ENCODE results near the gene LPCAT1.

DNA sequence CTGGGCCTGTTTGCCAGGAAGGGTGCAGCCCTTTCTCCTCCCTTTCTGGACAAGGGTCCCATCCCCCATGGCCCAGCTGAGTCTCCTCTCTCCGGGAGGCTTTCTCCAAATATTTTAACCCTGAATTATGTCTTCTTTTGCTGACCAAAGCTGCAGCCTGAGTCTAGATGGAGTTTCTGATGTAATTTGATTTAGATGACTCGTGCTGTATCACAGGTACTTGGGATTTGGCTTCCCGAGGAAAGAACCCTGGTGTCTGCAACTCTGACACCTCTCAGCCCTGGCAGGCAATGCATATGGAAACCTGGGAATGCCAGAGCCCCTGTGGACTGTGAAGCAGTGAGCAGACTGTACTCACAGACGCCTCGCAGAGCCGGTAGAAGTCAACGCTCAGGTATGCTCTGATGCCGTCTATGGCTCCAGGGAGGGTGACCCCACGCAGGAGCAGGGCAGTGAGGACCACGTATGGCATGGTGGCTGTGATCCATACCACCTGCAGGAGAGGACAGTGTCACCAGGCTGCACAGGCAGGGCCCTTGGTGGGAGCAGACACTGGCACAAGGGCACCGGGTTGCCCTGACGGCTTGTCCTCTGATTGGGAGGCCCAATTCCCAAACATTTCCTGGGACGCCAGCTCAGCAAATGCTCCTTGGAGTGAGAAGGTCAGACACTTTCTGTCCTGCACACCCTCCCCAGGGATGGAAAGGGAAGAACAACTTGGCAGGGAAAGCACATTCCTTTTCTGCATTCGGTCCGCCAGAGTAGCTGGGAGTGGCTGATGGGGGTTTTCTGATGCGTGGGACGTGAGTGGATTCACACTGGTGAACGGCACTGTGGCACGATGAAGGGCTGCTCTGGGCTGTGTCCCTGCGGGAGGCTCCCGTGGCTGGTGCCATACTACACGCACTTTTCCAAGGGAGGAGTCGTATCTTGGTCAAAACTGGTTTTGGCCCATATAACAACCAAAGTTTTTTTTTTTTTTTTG lies 103.3 kb downstream of the LPCAT1 start:
- TF ChIP-seq, protein P1, sequence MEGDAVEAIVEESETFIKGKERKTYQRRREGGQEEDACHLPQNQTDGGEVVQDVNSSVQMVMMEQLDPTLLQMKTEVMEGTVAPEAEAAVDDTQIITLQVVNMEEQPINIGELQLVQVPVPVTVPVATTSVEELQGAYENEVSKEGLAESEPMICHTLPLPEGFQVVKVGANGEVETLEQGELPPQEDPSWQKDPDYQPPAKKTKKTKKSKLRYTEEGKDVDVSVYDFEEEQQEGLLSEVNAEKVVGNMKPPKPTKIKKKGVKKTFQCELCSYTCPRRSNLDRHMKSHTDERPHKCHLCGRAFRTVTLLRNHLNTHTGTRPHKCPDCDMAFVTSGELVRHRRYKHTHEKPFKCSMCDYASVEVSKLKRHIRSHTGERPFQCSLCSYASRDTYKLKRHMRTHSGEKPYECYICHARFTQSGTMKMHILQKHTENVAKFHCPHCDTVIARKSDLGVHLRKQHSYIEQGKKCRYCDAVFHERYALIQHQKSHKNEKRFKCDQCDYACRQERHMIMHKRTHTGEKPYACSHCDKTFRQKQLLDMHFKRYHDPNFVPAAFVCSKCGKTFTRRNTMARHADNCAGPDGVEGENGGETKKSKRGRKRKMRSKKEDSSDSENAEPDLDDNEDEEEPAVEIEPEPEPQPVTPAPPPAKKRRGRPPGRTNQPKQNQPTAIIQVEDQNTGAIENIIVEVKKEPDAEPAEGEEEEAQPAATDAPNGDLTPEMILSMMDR (IDR thresholded peaks at IDR 0.05), result no peak
- no peak for TF ChIP-seq POLR2A (IDR thresholded peaks at IDR 0.05)

Data from Peyer's patch (tissue), 4 donors.